Endothelial cell of umbilical vein (primary cell): ENCODE results near the gene GREB1.

ENCODE experiments used
- CTCF ChIP-seq, 2 donors: IDR thresholded peaks; 1 replicate in 1 of 2; 2 replicates in 1 of 2; pipeline ENCODE4 v1.5.1; 2011; ENCODE audit warnings: low read length in 2 of 2, mild to moderate bottlenecking in 2 of 2, moderate library complexity in 2 of 2, control low read depth in 1 of 2, inconsistent platforms in 1 of 2, low read depth in 1 of 2; ENCODE audit not compliant: insufficient read depth in 1 of 2; ENCODE audit errors: extremely low read depth in 1 of 2
- EZH2 ChIP-seq: IDR thresholded peaks from 2 replicates; pipeline ENCODE4 v1.6.1; 2012; ENCODE audit warnings: borderline replicate concordance, low read depth, mild to moderate bottlenecking, moderate library complexity, low read length, inconsistent platforms; ENCODE audit not compliant: severe bottlenecking
- POLR2A ChIP-seq: IDR thresholded peaks from 2 replicates; pipeline ENCODE4 v1.6.1; 2012; ENCODE audit warnings: low read depth, mild to moderate bottlenecking, control low read depth, low read length
- POLR2AphosphoS5 ChIP-seq: IDR thresholded peaks from 2 replicates; pipeline ENCODE4 v1.6.1; 2012; ENCODE audit warnings: low read depth, mild to moderate bottlenecking, control low read depth, low read length, moderate library complexity; ENCODE audit not compliant: insufficient read depth

- TF ChIP-seq POLR2AphosphoS5 (no peak), POLR2A (no peak), CTCF (IDR thresholded peaks at IDR 0.05; ENCODE audit: extremely low read depth in 1 of 2, insufficient read depth in 1 of 2, low read depth in 1 of 2, low read length in 2 of 2) (no peak), EZH2 (no peak)
These were observed 45.3 kb downstream of the GREB1 start for GRCh38 chr2:11578986-11579774.
